ENCODE measurements around the gene NAT8L. TPM values are rescaled to one million over a fixed set of nuclear protein-coding genes. Genes with fewer than 3 reads are reported as not detected.

Gene NAT8L
- polyA plus RNA-seq, 1 donor from 2014 or later: 12.6 TPM

DNA sequence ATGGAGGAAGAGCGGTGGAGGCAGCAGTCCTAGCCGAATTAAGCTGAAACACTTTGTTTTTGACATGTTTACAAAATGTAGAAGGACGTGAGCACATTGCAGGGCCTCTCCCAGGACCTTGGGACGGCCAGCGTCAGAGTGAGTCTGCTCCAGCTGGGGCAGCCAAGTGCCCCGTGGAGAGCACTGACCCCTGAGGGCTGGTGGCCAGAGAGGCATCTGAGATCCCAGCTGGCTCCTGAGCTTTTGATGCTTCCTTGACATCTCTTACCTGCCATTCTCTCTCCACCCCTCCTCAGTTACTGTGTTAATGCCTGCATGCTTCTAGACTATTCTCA, 24.7 kb downstream of the NAT8L start:
- H3K79me2 ChIP-seq (replicated peaks; ENCODE audit: insufficient read depth, low read length): no peaks in the 10 kb centered on the region
- no peak overlapping the region for H3K4me2 ChIP-seq (ENCODE audit: low read length)
- no peak overlapping the region for H2AFZ ChIP-seq (ENCODE audit: low read depth, low read length)
- no peaks in the 10 kb centered on the region for H3K27me3 ChIP-seq (ENCODE audit: insufficient read depth, low read depth, low read length)
- no peak for TF ChIP-seq EZH2 (IDR thresholded peaks at IDR 0.05; ENCODE audit: borderline replicate concordance, insufficient read depth, low read length, poor library complexity, severe bottlenecking)
- TF ChIP-seq, protein P1, sequence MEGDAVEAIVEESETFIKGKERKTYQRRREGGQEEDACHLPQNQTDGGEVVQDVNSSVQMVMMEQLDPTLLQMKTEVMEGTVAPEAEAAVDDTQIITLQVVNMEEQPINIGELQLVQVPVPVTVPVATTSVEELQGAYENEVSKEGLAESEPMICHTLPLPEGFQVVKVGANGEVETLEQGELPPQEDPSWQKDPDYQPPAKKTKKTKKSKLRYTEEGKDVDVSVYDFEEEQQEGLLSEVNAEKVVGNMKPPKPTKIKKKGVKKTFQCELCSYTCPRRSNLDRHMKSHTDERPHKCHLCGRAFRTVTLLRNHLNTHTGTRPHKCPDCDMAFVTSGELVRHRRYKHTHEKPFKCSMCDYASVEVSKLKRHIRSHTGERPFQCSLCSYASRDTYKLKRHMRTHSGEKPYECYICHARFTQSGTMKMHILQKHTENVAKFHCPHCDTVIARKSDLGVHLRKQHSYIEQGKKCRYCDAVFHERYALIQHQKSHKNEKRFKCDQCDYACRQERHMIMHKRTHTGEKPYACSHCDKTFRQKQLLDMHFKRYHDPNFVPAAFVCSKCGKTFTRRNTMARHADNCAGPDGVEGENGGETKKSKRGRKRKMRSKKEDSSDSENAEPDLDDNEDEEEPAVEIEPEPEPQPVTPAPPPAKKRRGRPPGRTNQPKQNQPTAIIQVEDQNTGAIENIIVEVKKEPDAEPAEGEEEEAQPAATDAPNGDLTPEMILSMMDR (IDR thresholded peaks at IDR 0.05; ENCODE audit: poor library complexity, severe bottlenecking): no peak
- TF ChIP-seq POLR2AphosphoS5 (IDR thresholded peaks at IDR 0.05): no peak
- H3K36me3 ChIP-seq (ENCODE audit: insufficient read depth, low read length): no peaks in the 10 kb centered on the region
- H4K20me1 ChIP-seq (ENCODE audit: insufficient read depth): no peaks in the 10 kb centered on the region
- H3K9ac ChIP-seq (ENCODE audit: low read length): no peak overlapping the region
- H3F3A ChIP-seq (ENCODE audit: insufficient read depth, low read length, poor library complexity, severe bottlenecking): no peaks in the 10 kb centered on the region
- H3K27ac ChIP-seq (ENCODE audit: low read length): no peak overlapping the region
- H3K9me3 ChIP-seq (ENCODE audit: low read length): no peaks in the 10 kb centered on the region
- H3K9me2 ChIP-seq (ENCODE audit: insufficient read depth, low read length): no peaks in the 10 kb centered on the region
- no peak overlapping the region for H3K4me3 ChIP-seq (ENCODE audit: low read length)

DNA sequence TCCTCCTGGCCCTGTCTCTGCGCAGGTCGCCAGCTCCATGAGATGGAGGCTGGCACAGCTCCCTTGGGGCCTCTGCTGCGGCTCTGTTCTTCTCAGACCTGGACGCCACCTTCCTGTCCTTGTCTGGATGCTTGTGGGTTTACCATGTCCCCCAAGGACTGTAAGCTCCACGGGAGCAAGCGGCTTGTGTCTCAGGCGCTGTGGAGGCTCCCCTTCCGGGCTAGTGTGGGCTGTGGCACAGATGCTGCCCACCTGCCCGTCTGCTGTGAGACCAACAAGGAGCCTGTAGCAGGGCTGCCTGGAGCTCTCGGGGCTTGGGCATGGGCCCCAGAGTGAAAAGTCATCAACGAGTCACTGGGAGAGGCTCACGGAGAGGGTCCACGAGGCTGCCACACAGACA, 25.2 kb downstream of the NAT8L start:
- H2AFZ ChIP-seq (ENCODE audit: low read depth, low read length): no peak overlapping the region
- no peaks in the 10 kb centered on the region for H3K27me3 ChIP-seq (ENCODE audit: insufficient read depth, low read depth, low read length)
- H4K20me1 ChIP-seq (ENCODE audit: insufficient read depth): no peaks in the 10 kb centered on the region
- no peaks in the 10 kb centered on the region for H3K9me2 ChIP-seq (ENCODE audit: insufficient read depth, low read length)
- H3F3A ChIP-seq (ENCODE audit: insufficient read depth, low read length, poor library complexity, severe bottlenecking): no peaks in the 10 kb centered on the region
- H3K4me3 ChIP-seq (ENCODE audit: low read length): no peak overlapping the region
- H3K27ac ChIP-seq (ENCODE audit: low read length): no peak overlapping the region
- no peak overlapping the region for H3K9ac ChIP-seq (ENCODE audit: low read length)
- TF ChIP-seq POLR2AphosphoS5 (IDR thresholded peaks at IDR 0.05) (no peak), MXI1 (conservative IDR thresholded peaks at IDR 0.05; ENCODE audit: poor library complexity, severe bottlenecking) (no peak), SMC3 (conservative IDR thresholded peaks at IDR 0.05; ENCODE audit: poor library complexity) (no peak), EP300 (conservative IDR thresholded peaks at IDR 0.05; ENCODE audit: poor library complexity, severe bottlenecking) (no peak), TAF1 (IDR thresholded peaks at IDR 0.05; ENCODE audit: low read depth) (no peak), RAD21 (conservative IDR thresholded peaks at IDR 0.05) (no peak), EZH2 (IDR thresholded peaks at IDR 0.05; ENCODE audit: borderline replicate concordance, insufficient read depth, low read length, poor library complexity, severe bottlenecking) (no peak)
- TF ChIP-seq, protein P2, sequence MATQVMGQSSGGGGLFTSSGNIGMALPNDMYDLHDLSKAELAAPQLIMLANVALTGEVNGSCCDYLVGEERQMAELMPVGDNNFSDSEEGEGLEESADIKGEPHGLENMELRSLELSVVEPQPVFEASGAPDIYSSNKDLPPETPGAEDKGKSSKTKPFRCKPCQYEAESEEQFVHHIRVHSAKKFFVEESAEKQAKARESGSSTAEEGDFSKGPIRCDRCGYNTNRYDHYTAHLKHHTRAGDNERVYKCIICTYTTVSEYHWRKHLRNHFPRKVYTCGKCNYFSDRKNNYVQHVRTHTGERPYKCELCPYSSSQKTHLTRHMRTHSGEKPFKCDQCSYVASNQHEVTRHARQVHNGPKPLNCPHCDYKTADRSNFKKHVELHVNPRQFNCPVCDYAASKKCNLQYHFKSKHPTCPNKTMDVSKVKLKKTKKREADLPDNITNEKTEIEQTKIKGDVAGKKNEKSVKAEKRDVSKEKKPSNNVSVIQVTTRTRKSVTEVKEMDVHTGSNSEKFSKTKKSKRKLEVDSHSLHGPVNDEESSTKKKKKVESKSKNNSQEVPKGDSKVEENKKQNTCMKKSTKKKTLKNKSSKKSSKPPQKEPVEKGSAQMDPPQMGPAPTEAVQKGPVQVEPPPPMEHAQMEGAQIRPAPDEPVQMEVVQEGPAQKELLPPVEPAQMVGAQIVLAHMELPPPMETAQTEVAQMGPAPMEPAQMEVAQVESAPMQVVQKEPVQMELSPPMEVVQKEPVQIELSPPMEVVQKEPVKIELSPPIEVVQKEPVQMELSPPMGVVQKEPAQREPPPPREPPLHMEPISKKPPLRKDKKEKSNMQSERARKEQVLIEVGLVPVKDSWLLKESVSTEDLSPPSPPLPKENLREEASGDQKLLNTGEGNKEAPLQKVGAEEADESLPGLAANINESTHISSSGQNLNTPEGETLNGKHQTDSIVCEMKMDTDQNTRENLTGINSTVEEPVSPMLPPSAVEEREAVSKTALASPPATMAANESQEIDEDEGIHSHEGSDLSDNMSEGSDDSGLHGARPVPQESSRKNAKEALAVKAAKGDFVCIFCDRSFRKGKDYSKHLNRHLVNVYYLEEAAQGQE (IDR thresholded peaks at IDR 0.05; ENCODE audit: borderline replicate concordance): no peak
- TF ChIP-seq, protein P1 (IDR thresholded peaks at IDR 0.05; ENCODE audit: poor library complexity, severe bottlenecking): no peak
- H3K36me3 ChIP-seq (ENCODE audit: insufficient read depth, low read length): no peaks in the 10 kb centered on the region
- H3K79me2 ChIP-seq (replicated peaks; ENCODE audit: insufficient read depth, low read length): no peaks in the 10 kb centered on the region
- H3K4me2 ChIP-seq (ENCODE audit: low read length): no peak overlapping the region
- H3K9me3 ChIP-seq (ENCODE audit: low read length): no peaks in the 10 kb centered on the region

Data from neural cell (in vitro differentiated cells).